Mesenchymal stem cell (in vitro differentiated cells and primary cell): ENCODE measurements around the gene GSTO1. TPM values are rescaled to one million over a fixed set of nuclear protein-coding genes. Genes with fewer than 3 reads are reported as not detected.

Experiments
- small RNA-seq: library from polyadenylated mRNA; stranded (forward); fragments of <200 nt; extraction: miRNeasy Mini kit (QIAGEN cat#:217004); gene quantifications from one replicate; pipeline ENCODE3, GENCODE V24; 2013; ENCODE audit warnings: low read depth

GSTO1 gene

Small RNA genes within 50 kb of the gene (small RNA-seq; reads per million reads assigned to genes)
- gene MIR4482 (0.86 reads per million), gene MIR609 (not detected)
